Measurements from ENCODE around the gene KDM3A.

Gene KDM3A

GRCh38 chr2:86414996-86415395 lies 26.2 kb upstream of the KDM3A start:
- no peak overlapping the region for H3K4me3 ChIP-seq (ENCODE audit: low read depth, low read length)
- in situ Hi-C loops (cut with HindIII; ENCODE audit: low sequenced_read_pairs), result no loop called here
- TF ChIP-seq CTCF (IDR thresholded peaks at IDR 0.05; ENCODE audit: low read depth, low read length), result no peak
- no peak for DNase-seq (ENCODE audit: low read depth, low spot score)

GRCh38 chr2:86416146-86416545 lies 25.0 kb upstream of the KDM3A start:
- no peak overlapping the region for H3K4me3 ChIP-seq (ENCODE audit: low read depth, low read length)
- DNase-seq (ENCODE audit: low read depth, low spot score), result no peak
- TF ChIP-seq CTCF (IDR thresholded peaks at IDR 0.05; ENCODE audit: low read depth, low read length), result no peak
- in situ Hi-C loops (cut with HindIII; ENCODE audit: low sequenced_read_pairs), result no loop called here

- TF ChIP-seq CTCF (IDR thresholded peaks at IDR 0.05; ENCODE audit: low read depth, low read length), result no peak
- H3K4me3 ChIP-seq (ENCODE audit: low read depth, low read length), result no peak overlapping the region
- in situ Hi-C loops (cut with HindIII; ENCODE audit: low sequenced_read_pairs), result no loop called here
- DNase-seq (ENCODE audit: low read depth, low spot score), result peak; percentile 20
Observed at GRCh38 chr2:86417961-86418360, 23.2 kb upstream of the KDM3A start.

GRCh38 chr2:86420913-86421312 lies 20.3 kb upstream of the KDM3A start:
- TF ChIP-seq CTCF (IDR thresholded peaks at IDR 0.05; ENCODE audit: low read depth, low read length), result no peak
- in situ Hi-C loops (cut with HindIII; ENCODE audit: low sequenced_read_pairs), result no loop called here
- no peak for DNase-seq (ENCODE audit: low read depth, low spot score)
- no peak overlapping the region for H3K4me3 ChIP-seq (ENCODE audit: low read depth, low read length)

- no peak overlapping the region for H3K4me3 ChIP-seq (ENCODE audit: low read depth, low read length)
- DNase-seq (ENCODE audit: low read depth, low spot score), result no peak
- no peak for TF ChIP-seq CTCF (IDR thresholded peaks at IDR 0.05; ENCODE audit: low read depth, low read length)
- in situ Hi-C loops (cut with HindIII; ENCODE audit: low sequenced_read_pairs), result no loop called here
Observed at GRCh38 chr2:86426271-86426670, 14.9 kb upstream of the KDM3A start.

- no peak overlapping the region for H3K4me3 ChIP-seq (ENCODE audit: low read depth, low read length)
- no peak for TF ChIP-seq CTCF (IDR thresholded peaks at IDR 0.05; ENCODE audit: low read depth, low read length)
- no peak for DNase-seq (ENCODE audit: low read depth, low spot score)
- in situ Hi-C loops (cut with HindIII; ENCODE audit: low sequenced_read_pairs), result no loop called here
Observed at GRCh38 chr2:86429335-86429734, 11.8 kb upstream of the KDM3A start.

GRCh38 chr2:86430368-86430767 lies 10.8 kb upstream of the KDM3A start:
- no peak overlapping the region for H3K4me3 ChIP-seq (ENCODE audit: low read depth, low read length)
- DNase-seq (ENCODE audit: low read depth, low spot score), result no peak
- in situ Hi-C loops (cut with HindIII; ENCODE audit: low sequenced_read_pairs), result no loop called here
- no peak for TF ChIP-seq CTCF (IDR thresholded peaks at IDR 0.05; ENCODE audit: low read depth, low read length)

Measured in astrocyte of the spinal cord (primary cell).